C1 segment of cervical spinal cord (tissue), 14 donors: Measurements from ENCODE around the gene EIF5A2.
"Not testable (repeated sequence)": the region's sequence is repeated elsewhere in the genome, so short reads cannot be mapped to it uniquely, and the experiment has no call there.

Experiments
- DNase-seq, 14 donors: peaks; one replicate each; lab custom pipeline; 2025; lab: John Stamatoyannopoulos, UW

Gene EIF5A2

GRCh38 chr3:170908235-170909116, at the start of gene EIF5A2:
Gene EIF5A2 (minus strand): TSS chr3:170908637. CDS start chr3:170907806, 831 bp downstream.
- DNase-seq = peak; percentile 20 to 92 (median 78)

GRCh38 chr3:170956647-170957046, 48.2 kb upstream of the EIF5A2 start:
- DNase-seq = no peak

GRCh38 chr3:170953736-170954135, 45.3 kb upstream of the EIF5A2 start:
- peak in 10 of 14 donors; percentile 1 to 63 (median 23) for DNase-seq

- peak in 5 of 14 donors; percentile 22 to 65 (median 29) for DNase-seq
These were observed 44.8 kb upstream of the EIF5A2 start for GRCh38 chr3:170953229-170953628.

- no peak for DNase-seq
These were observed 40.8 kb upstream of the EIF5A2 start for GRCh38 chr3:170949211-170949610.

- DNase-seq = no peak
These were observed 38.8 kb upstream of the EIF5A2 start for GRCh38 chr3:170947018-170947769.

GRCh38 chr3:170942011-170942410, 33.6 kb upstream of the EIF5A2 start:
- no peak for DNase-seq

GRCh38 chr3:170941551-170941950, 33.1 kb upstream of the EIF5A2 start:
- DNase-seq = no peak

- DNase-seq = not testable (repeated sequence)
These were observed 24.6 kb upstream of the EIF5A2 start for GRCh38 chr3:170933039-170933438.

- DNase-seq = not testable (repeated sequence)
These were observed 15.1 kb upstream of the EIF5A2 start for GRCh38 chr3:170923553-170923952.

- no peak for DNase-seq
These were observed 10.3 kb upstream of the EIF5A2 start for GRCh38 chr3:170918715-170919114.

- DNase-seq = no peak
These were observed 6.3 kb upstream of the EIF5A2 start for GRCh38 chr3:170914690-170915089.

GRCh38 chr3:170914212-170914611, 5.8 kb upstream of the EIF5A2 start:
- DNase-seq = no peak

- DNase-seq = no peak
These were observed 2.6 kb upstream of the EIF5A2 start for GRCh38 chr3:170911051-170911450.

- no peak for DNase-seq
These were observed 2.1 kb upstream of the EIF5A2 start for GRCh38 chr3:170910542-170910941.

- peak in 1 of 14 donors; percentile 15 for DNase-seq
These were observed 879 bp upstream of the EIF5A2 start for GRCh38 chr3:170909129-170909903.

GRCh38 chr3:170907637-170908234, 701 bp downstream of the EIF5A2 start:
- peak in 1 of 14 donors; percentile 31 for DNase-seq

GRCh38 chr3:170905862-170906261, 2.6 kb downstream of the EIF5A2 start:
- DNase-seq = no peak

GRCh38 chr3:170903123-170903522, 5.3 kb downstream of the EIF5A2 start:
- DNase-seq = no peak

- no peak for DNase-seq
These were observed 9.0 kb downstream of the EIF5A2 start for GRCh38 chr3:170899455-170899854.

GRCh38 chr3:170897978-170898377, 10.5 kb downstream of the EIF5A2 start:
- no peak for DNase-seq
